ENCODE measurements around the gene NR0B2. TPM values are rescaled to one million over a fixed set of nuclear protein-coding genes. Genes with fewer than 3 reads are reported as not detected.

The NR0B2 gene
- total and polyA plus RNA-seq, 2 of the 13 experiments (the other 11 are each of a cell fraction or from before 2014, with no cell fraction given): 72.5 to 133 TPM

GRCh38 chr1:26961826-26962225, 48.1 kb upstream of the NR0B2 start (continued):
- TF ChIP-seq HMGXB3 (CRISPR knock-in tag; IDR thresholded peaks at IDR 0.05; ENCODE audit: borderline replicate concordance) (peak; percentile 40; the same call in 1 of the 2 replicates), MTA1 (CRISPR knock-in tag; IDR thresholded peaks at IDR 0.05; ENCODE audit: borderline replicate concordance) (no peak), FOXP1 (IDR thresholded peaks at IDR 0.05) (peak; percentile 82), FOXP1 (CRISPR knock-in tag; IDR thresholded peaks at IDR 0.05) (peak; percentile 98), RBM22 (optimal IDR thresholded peaks at IDR 0.05; ENCODE audit: low read length) (no peak), POLR2A (IDR thresholded peaks at IDR 0.05; ENCODE audit: insufficient read depth in 1 of 2, low read depth in 2 of 2, low read length in 2 of 2) (no peak), ELF3 (CRISPR knock-in tag; IDR thresholded peaks at IDR 0.05) (peak; percentile 96), TIGD3 (CRISPR knock-in tag; IDR thresholded peaks at IDR 0.05; ENCODE audit: borderline replicate concordance) (no peak), ZNF597 (CRISPR knock-in tag; IDR thresholded peaks at IDR 0.05) (no peak), POGZ (CRISPR knock-in tag; IDR thresholded peaks at IDR 0.05) (no peak), TCF7L2 (IDR thresholded peaks at IDR 0.05; ENCODE audit: low read depth, low read length) (no peak), ZNF576 (CRISPR knock-in tag; IDR thresholded peaks at IDR 0.05) (no peak), DR1 (CRISPR knock-in tag; IDR thresholded peaks at IDR 0.05) (no peak), ATF6 (CRISPR knock-in tag; conservative IDR thresholded peaks at IDR 0.05) (no peak), RFXANK (CRISPR knock-in tag; IDR thresholded peaks at IDR 0.05) (no peak), ZNF260 (CRISPR knock-in tag; IDR thresholded peaks at IDR 0.05; ENCODE audit: borderline replicate concordance, low read depth) (no peak), ZNF354B (CRISPR knock-in tag; IDR thresholded peaks at IDR 0.05) (no peak), ZNF264 (CRISPR knock-in tag; IDR thresholded peaks at IDR 0.05) (no peak), MEIS1 (CRISPR knock-in tag; IDR thresholded peaks at IDR 0.05; ENCODE audit: borderline replicate concordance) (no peak), KLF16 (CRISPR knock-in tag; IDR thresholded peaks at IDR 0.05) (peak in 1 of 2 experiments; percentile 70; a peak in 1 of 4 replicates), EHMT2 (IDR thresholded peaks at IDR 0.05; ENCODE audit: borderline replicate concordance, low read depth, low read length) (no peak), MNT (IDR thresholded peaks at IDR 0.05) (no peak)

All from HepG2 (cell line).